ENCODE data around the gene FUNDC2. TPM values are rescaled to one million over a fixed set of nuclear protein-coding genes. Genes with fewer than 3 reads are reported as not detected.

FUNDC2 gene
- total RNA-seq, 2 donors from 2014 or later = 54.7 to 57.2 TPM

DNA sequence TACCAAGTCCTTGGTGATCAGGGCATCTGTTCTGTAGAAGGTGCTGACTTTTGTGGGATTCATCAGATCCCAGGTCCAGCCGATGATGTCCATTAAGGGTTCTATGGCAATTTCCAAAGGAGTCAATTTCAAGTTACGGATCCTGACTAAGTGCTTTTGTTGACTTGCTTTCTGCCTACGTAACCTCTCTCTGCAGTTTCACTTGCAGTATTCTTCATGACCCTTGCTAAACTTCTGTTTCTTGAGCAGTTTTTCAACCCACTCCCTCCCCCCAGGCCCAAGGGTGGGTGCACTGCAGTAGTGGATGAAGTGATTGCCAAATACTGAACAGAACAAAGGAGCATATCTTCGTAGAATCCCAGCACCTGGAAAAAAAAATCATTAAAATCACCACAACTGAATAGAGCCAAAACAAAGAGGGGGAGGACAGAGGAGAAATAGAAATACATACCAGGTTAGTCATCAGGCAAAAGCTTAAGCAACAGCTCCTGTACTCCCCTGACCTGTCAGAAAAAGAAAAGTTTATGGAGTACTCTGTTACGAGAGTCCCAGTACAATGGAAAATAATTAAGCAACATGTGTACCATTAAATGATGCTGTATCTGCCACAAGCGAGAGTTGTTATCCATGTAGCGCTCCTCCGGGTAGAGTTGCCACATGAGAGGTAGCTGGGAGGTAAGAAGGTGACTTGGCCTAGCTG lies 38.5 kb downstream of the FUNDC2 start:
- no peaks in the 10 kb centered on the region for H3K36me3 ChIP-seq
- no peaks in the 10 kb centered on the region for H3K27me3 ChIP-seq
- no peaks in the 10 kb centered on the region for H3K4me1 ChIP-seq
- DNase-seq = no peak
- no peaks in the 10 kb centered on the region for H3K9me3 ChIP-seq
- intact Hi-C loops (cut with DNase I) = no loop called here
- H3K4me3 ChIP-seq = no peak overlapping the region
- no peak overlapping the region for H3K9ac ChIP-seq (ENCODE audit: low read depth in 2 of 2, low read length in 2 of 2)
- H3K27ac ChIP-seq = no peak overlapping the region
- no peak for TF ChIP-seq CTCF (IDR thresholded peaks at IDR 0.05)

DNA sequence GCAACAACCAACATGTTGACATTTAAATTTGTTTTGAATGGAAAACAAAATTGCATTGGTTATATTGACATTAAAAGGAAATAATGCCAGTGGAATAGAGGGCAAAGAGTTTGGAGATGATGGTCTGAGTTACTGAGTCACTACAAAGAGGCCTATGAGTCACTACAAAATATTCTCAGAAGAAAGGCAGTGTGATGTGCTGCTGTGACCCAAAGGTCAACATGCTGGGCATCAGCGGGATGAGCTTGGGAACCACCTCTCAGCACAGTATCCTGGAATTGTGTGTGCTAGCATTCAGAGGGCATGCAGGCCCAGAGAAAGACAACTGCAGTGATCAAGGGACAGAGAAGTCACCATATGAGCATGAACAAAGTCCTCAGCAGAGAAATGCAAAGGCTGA lies 41.5 kb downstream of the FUNDC2 start:
- DNase-seq = no peak
- H3K4me3 ChIP-seq = no peak overlapping the region
- intact Hi-C loops (cut with DNase I) = no loop called here
- no peak overlapping the region for H3K27ac ChIP-seq
- H3K36me3 ChIP-seq = no peaks in the 10 kb centered on the region
- H3K9me3 ChIP-seq = no peaks in the 10 kb centered on the region
- H3K4me1 ChIP-seq = no peaks in the 10 kb centered on the region
- TF ChIP-seq CTCF (IDR thresholded peaks at IDR 0.05) = no peak
- no peaks in the 10 kb centered on the region for H3K27me3 ChIP-seq
- no peak overlapping the region for H3K9ac ChIP-seq (ENCODE audit: low read depth in 2 of 2, low read length in 2 of 2)

GRCh38 chrX:155069414-155069813 lies 42.8 kb downstream of the FUNDC2 start:
- TF ChIP-seq CTCF (IDR thresholded peaks at IDR 0.05) = no peak
- Histone ChIP-seq H3K4me3 (peak overlapping the region; percentile 46), H3K4me1 (no peaks in the 10 kb centered on the region), H3K27me3 (no peaks in the 10 kb centered on the region), H3K9ac (ENCODE audit: low read depth in 2 of 2, low read length in 2 of 2) (no peak overlapping the region), H3K36me3 (no peaks in the 10 kb centered on the region), H3K9me3 (no peaks in the 10 kb centered on the region), H3K27ac (no peak overlapping the region)
- no peak for DNase-seq
- intact Hi-C loops (cut with DNase I) = no loop called here

DNA sequence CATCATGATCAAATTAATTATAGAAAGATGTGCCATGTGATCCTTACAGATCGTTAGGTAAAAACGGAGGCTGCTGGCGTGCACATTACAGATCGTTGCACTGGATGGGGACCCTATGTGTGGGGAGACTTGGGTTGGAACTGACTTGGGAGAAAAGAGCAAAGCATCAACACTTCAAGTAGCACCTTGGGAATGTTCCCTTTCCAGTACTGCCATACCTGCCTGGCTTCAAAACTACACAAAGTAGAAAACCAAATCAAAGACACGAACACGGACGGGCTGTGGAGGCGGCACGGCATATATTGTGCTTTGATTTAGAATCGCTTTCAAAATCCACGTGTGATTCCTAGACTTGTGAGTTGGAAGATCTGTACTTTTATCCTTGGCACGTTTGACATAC lies 43.4 kb downstream of the FUNDC2 start:
- no peak for DNase-seq
- Histone ChIP-seq H3K36me3 (no peaks in the 10 kb centered on the region), H3K27ac (no peak overlapping the region), H3K27me3 (no peaks in the 10 kb centered on the region), H3K4me3 (peak overlapping the region; percentile 46), H3K9me3 (no peaks in the 10 kb centered on the region), H3K4me1 (no peaks in the 10 kb centered on the region), H3K9ac (ENCODE audit: low read depth in 2 of 2, low read length in 2 of 2) (peak overlapping the region in 1 of 2 donors; percentile 69)
- intact Hi-C loops (cut with DNase I) = no loop called here
- no peak for TF ChIP-seq CTCF (IDR thresholded peaks at IDR 0.05)

DNA sequence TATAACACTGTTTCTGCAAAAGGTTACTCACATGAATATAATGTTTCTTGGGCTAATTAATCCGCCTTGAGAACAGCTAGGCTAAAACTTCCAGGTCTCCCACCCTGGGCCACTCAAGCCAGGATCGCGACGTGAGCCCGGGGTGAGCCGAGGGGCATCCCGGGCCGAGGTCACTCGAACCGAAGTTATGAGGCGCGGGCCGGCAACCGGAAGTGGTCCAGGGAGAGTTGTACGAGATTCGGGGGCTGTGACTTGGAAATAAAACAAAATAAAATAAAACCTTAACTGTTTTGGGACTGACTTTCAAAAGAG lies 44.0 kb downstream of the FUNDC2 start:
- TF ChIP-seq CTCF (IDR thresholded peaks at IDR 0.05) = no peak
- DNase-seq = peak; percentile 29
- no peaks in the 10 kb centered on the region for H3K4me1 ChIP-seq
- peak overlapping the region; percentile 46 for H3K4me3 ChIP-seq
- H3K9me3 ChIP-seq = no peaks in the 10 kb centered on the region
- H3K9ac ChIP-seq (ENCODE audit: low read depth in 2 of 2, low read length in 2 of 2) = peak overlapping the region; percentile 52 to 69
- H3K27me3 ChIP-seq = no peaks in the 10 kb centered on the region
- intact Hi-C loops (cut with DNase I) = no loop called here
- no peaks in the 10 kb centered on the region for H3K36me3 ChIP-seq
- peak overlapping the region; percentile 71 for H3K27ac ChIP-seq
